CD8-positive, alpha-beta memory T cell (primary cell): ENCODE measurements around the gene YAF2. TPM values are rescaled to one million over a fixed set of nuclear protein-coding genes. Genes with fewer than 3 reads are reported as not detected.

Source experiments
- CTCF ChIA-PET: fragments of 350-600 bp; sonication (Branson Sonifier 250); formaldehyde crosslinking; loops from one replicate; lab custom pipeline; 2021; ENCODE audit warnings: antibody characterized with exemption; lab: Charles Lee
- POLR2A ChIA-PET: fragments of 350-600 bp; sonication (Branson Sonifier 250); formaldehyde crosslinking; loops from one replicate; lab custom pipeline; 2021; ENCODE audit warnings: antibody characterized with exemption; lab: Charles Lee
- DNase-seq, 5 donors: peaks; one replicate each; pipeline versions ENCODE4 v3.0.0 to v3.0.0-alpha.2; 2020 to 2022; ENCODE audit warnings: mixed read lengths in 1 of 5
- H3K27ac ChIP-seq: one replicate; pipeline ENCODE4 v1.7.0; 2013; ENCODE audit warnings: low read depth, mild to moderate bottlenecking, low read length, moderate library complexity
- H3K27me3 ChIP-seq: 2 replicates; pipeline ENCODE4 v1.7.0; 2013; ENCODE audit warnings: low read length, mild to moderate bottlenecking; ENCODE audit not compliant: insufficient read depth, poor library complexity, severe bottlenecking
- H3K36me3 ChIP-seq: 2 replicates; pipeline ENCODE4 v1.7.0; 2013; ENCODE audit warnings: mild to moderate bottlenecking, low read length, moderate library complexity; ENCODE audit not compliant: insufficient read depth
- H3K4me1 ChIP-seq: 2 replicates; pipeline ENCODE4 v1.7.0; 2013; ENCODE audit warnings: mild to moderate bottlenecking, low read length, moderate library complexity; ENCODE audit not compliant: insufficient read depth
- H3K4me3 ChIP-seq: 2 replicates; pipeline ENCODE4 v1.7.0; 2013; ENCODE audit warnings: mild to moderate bottlenecking, low read length
- H3K9me3 ChIP-seq: 2 replicates; pipeline ENCODE4 v1.7.0; 2013; ENCODE audit warnings: mild to moderate bottlenecking, low read length
- H3K27ac Mint-ChIP-seq, 8 donors: one replicate each; pipeline ENCODE4 v1.8.0; 2020 to 2021; ENCODE audit warnings: mixed read lengths in 8 of 8, mild to moderate bottlenecking in 6 of 8, inconsistent platforms in 3 of 8, moderate library complexity in 3 of 8
- H3K27me3 Mint-ChIP-seq, 2 donors: one replicate each; pipeline ENCODE4 v1.8.0; 2020 to 2021; ENCODE audit warnings: mixed read lengths in 2 of 2, mild to moderate bottlenecking in 1 of 2, moderate library complexity in 1 of 2
- H3K36me3 Mint-ChIP-seq, 3 donors: one replicate each; pipeline ENCODE4 v1.8.0; 2020 to 2021; ENCODE audit warnings: mixed read lengths in 3 of 3, inconsistent platforms in 1 of 3, mild to moderate bottlenecking in 1 of 3
- H3K4me1 Mint-ChIP-seq, 3 donors: one replicate each; pipeline ENCODE4 v1.8.0; 2020 to 2021; ENCODE audit warnings: mixed read lengths in 3 of 3, inconsistent platforms in 1 of 3, mild to moderate bottlenecking in 1 of 3
- H3K4me3 Mint-ChIP-seq, 7 donors: one replicate each; pipeline ENCODE4 v1.8.0; 2020 to 2021; ENCODE audit warnings: mixed read lengths in 7 of 7, mild to moderate bottlenecking in 6 of 7, moderate library complexity in 4 of 7, inconsistent platforms in 2 of 7
- H3K9me3 Mint-ChIP-seq, 5 donors: one replicate each; pipeline ENCODE4 v1.8.0; 2020 to 2022; ENCODE audit warnings: mixed read lengths in 5 of 5, mild to moderate bottlenecking in 3 of 5, moderate library complexity in 2 of 5, inconsistent platforms in 1 of 5
- polyA plus RNA-seq: library from polyadenylated mRNA; unstranded; fragments of 300-500 nt; fragmentation: Illumina TruSeq; gene quantifications from one replicate; pipeline ENCODE4 v1.2.3, GENCODE V29; 2021
- total RNA-seq, 2 experiments: library from RNA; stranded (reverse); gene quantifications; one replicate each; pipeline ENCODE4 v1.2.3, GENCODE V29; 2021

YAF2 gene
- total and polyA plus RNA-seq, 3 experiments from 2014 or later, result 26.3 to 37.8 (median 36.2) TPM

DNA sequence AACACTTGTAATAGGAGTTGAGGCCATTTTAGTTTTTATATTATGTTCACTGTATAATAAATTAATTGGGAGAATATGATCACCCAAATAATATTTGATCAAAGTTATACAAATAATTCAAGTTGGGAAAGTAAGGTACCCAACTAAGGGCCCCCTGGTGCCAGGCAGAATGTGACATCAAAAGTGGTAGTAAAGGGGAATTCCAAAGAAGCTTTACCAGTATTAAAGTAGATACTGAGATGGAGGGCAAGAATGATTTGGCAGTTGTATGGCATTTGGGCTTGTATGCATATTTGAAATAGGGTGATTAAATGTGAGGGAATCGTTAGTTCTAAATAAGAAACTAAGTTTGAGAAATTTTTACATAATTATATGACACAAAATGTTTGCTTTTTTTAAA is 111.1 kb downstream of the YAF2 start:
- POLR2A ChIA-PET, result no interaction called here

GRCh38 chr12:42125388-42125767 is 112.7 kb downstream of the YAF2 start:
- Mint-ChIP-seq H3K4me1 (peaks cover 14 to 33% (median 17%) of the 10 kb centered on the region in 3 donors), H3K9me3 (no peaks in the 10 kb centered on the region), H3K36me3 (peaks cover 0 to 6% (median 5%) of the 10 kb centered on the region in 3 donors), H3K4me3 (no peak overlapping the region), H3K27ac (no peak overlapping the region), H3K27me3 (no peaks in the 10 kb centered on the region)
- Histone ChIP-seq H3K4me3 (no peak overlapping the region), H3K27ac (no peak overlapping the region), H3K36me3 (no peaks in the 10 kb centered on the region), H3K27me3 (no peaks in the 10 kb centered on the region), H3K4me1 (no peaks in the 10 kb centered on the region), H3K9me3 (no peaks in the 10 kb centered on the region)
- ChIA-PET CTCF (interaction anchor here (1.3 kb wide), 1 partner anchor 20 kb away, joined by 4 read pairs; the partner anchor contains the start of gene GXYLT1), POLR2A (no interaction called here)
- DNase-seq, result no peak

More for the DNA sequence above, 111.1 kb downstream of the YAF2 start:
- Histone ChIP-seq H3K27me3 (no peaks in the 10 kb centered on the region), H3K27ac (no peak overlapping the region), H3K4me1 (no peaks in the 10 kb centered on the region), H3K9me3 (no peaks in the 10 kb centered on the region), H3K4me3 (no peak overlapping the region), H3K36me3 (no peaks in the 10 kb centered on the region)
- peaks cover 27 to 44% (median 33%) of the 10 kb centered on the region in 3 donors for H3K4me1 Mint-ChIP-seq
- CTCF ChIA-PET, result interaction anchor here (1.5 kb wide), 1 partner anchor 206 kb away, joined by 3 read pairs; no protein-coding TSS in a partner anchor
- H3K27me3 Mint-ChIP-seq, result no peaks in the 10 kb centered on the region
- no peak for DNase-seq
- H3K36me3 Mint-ChIP-seq, result peaks cover 0 to 2% (median 1%) of the 10 kb centered on the region in 3 donors
- no peak overlapping the region for H3K4me3 Mint-ChIP-seq
- H3K27ac Mint-ChIP-seq, result peak overlapping the region in 1 of 8 donors; percentile 21
- H3K9me3 Mint-ChIP-seq, result no peaks in the 10 kb centered on the region

GRCh38 chr12:42124764-42125387 is 113.2 kb downstream of the YAF2 start:
- no peak overlapping the region for H3K4me3 ChIP-seq
- ChIA-PET CTCF (no interaction called here), POLR2A (no interaction called here)
- no peaks in the 10 kb centered on the region for H3K36me3 ChIP-seq
- H3K27ac Mint-ChIP-seq, result no peak overlapping the region
- no peak overlapping the region for H3K4me3 Mint-ChIP-seq
- peaks cover 0 to 7% (median 6%) of the 10 kb centered on the region in 3 donors for H3K36me3 Mint-ChIP-seq
- no peaks in the 10 kb centered on the region for H3K4me1 ChIP-seq
- H3K27ac ChIP-seq, result no peak overlapping the region
- H3K27me3 Mint-ChIP-seq, result no peaks in the 10 kb centered on the region
- no peaks in the 10 kb centered on the region for H3K9me3 ChIP-seq
- DNase-seq, result no peak
- peaks cover 10 to 32% (median 16%) of the 10 kb centered on the region in 3 donors for H3K4me1 Mint-ChIP-seq
- no peaks in the 10 kb centered on the region for H3K9me3 Mint-ChIP-seq
- no peaks in the 10 kb centered on the region for H3K27me3 ChIP-seq

DNA sequence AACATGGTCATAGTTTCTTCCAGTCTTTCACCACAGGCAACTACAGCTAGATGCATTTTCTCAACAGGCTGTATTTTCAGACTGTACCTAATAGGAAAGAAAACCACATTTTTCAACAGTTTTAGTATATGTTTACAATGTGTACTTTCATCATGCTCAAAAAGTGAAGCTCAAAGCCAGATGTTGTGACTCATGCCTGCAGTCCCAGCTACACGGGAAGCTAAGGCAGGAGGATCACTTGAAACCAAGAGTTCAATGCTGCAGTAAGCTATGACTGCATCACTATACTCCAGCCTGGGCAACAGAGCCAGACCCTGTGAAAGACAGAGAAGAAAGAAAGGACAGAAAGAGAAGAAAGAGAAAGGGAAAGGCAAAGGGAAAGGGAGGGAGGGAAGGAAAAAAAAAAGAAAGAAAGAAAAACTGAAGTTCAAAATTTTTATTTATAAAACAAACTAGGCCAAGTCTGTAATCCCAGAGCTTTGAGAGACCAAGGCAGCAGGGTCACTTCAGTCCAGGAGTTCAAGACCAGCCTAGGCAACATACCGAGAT is 118.9 kb downstream of the YAF2 start:
- H3K36me3 Mint-ChIP-seq, result peaks cover 24 to 34% (median 26%) of the 10 kb centered on the region in 3 donors
- H3K4me3 Mint-ChIP-seq, result no peak overlapping the region
- CTCF ChIA-PET, result interaction anchor here (1.2 kb wide), 1 partner anchor 9 kb away, joined by 4 read pairs; no protein-coding TSS in a partner anchor
- peaks cover 7 to 19% (median 14%) of the 10 kb centered on the region in 3 donors for H3K4me1 Mint-ChIP-seq
- Histone ChIP-seq H3K27ac (no peak overlapping the region), H3K4me3 (no peak overlapping the region), H3K36me3 (peaks cover 11% of the 10 kb centered on the region), H3K4me1 (no peaks in the 10 kb centered on the region), H3K27me3 (no peaks in the 10 kb centered on the region), H3K9me3 (no peaks in the 10 kb centered on the region)
- no peaks in the 10 kb centered on the region for H3K27me3 Mint-ChIP-seq
- peak overlapping the region in 3 of 8 donors; percentile 15 to 77 (median 46) for H3K27ac Mint-ChIP-seq
- POLR2A ChIA-PET, result no interaction called here
- DNase-seq, result no peak
- H3K9me3 Mint-ChIP-seq, result peaks cover 0 to 3% (median 2%) of the 10 kb centered on the region in 5 donors

DNA sequence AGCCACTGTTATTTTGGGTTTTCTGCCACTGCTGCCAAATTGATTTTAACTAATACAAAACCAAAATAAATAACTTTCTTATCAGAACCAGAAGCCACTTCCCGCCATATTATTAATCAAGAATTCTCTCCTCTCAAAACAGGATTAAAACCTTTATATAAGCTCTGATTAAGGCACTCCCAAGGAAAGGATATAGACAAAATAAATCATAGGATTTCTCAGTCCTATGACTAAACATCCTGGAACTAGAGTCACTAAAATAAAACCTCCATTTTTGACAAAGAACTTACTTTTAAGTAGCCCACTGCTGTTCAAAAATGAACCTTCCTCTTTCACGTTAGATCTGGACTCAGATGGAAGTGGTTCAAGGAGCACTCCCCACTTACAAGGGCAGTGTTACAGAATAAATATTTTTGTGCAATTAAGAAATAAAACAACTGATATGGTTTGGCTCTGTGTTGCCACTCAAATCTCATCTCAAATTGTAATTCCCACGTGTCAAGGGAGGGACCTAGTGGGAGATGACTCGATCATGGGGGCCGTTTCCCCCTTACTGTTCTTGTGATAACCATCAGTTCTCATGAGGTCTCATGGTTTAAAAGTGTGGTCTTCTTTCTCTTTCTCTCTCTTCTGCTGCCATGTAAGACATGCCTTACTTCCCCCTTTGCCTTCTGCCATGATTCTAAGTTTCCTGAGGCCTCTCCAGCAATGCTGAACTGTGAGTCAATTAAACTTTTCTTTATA is 119.7 kb downstream of the YAF2 start:
- no peaks in the 10 kb centered on the region for H3K4me1 ChIP-seq
- peaks cover 11 to 19% (median 19%) of the 10 kb centered on the region in 3 donors for H3K4me1 Mint-ChIP-seq
- H3K4me3 ChIP-seq, result no peak overlapping the region
- H3K36me3 ChIP-seq, result peaks cover 11% of the 10 kb centered on the region
- no peak overlapping the region for H3K27ac ChIP-seq
- peaks cover 28 to 38% (median 31%) of the 10 kb centered on the region in 3 donors for H3K36me3 Mint-ChIP-seq
- DNase-seq, result no peak
- H3K27ac Mint-ChIP-seq, result peak overlapping the region in 2 of 8 donors; percentile 52 to 54
- no peaks in the 10 kb centered on the region for H3K27me3 Mint-ChIP-seq
- no peaks in the 10 kb centered on the region for H3K9me3 ChIP-seq
- ChIA-PET POLR2A (no interaction called here), CTCF (no interaction called here)
- no peaks in the 10 kb centered on the region for H3K27me3 ChIP-seq
- no peak overlapping the region for H3K4me3 Mint-ChIP-seq
- H3K9me3 Mint-ChIP-seq, result peaks cover 0 to 6% (median 5%) of the 10 kb centered on the region in 5 donors

- Mint-ChIP-seq H3K27ac (no peak overlapping the region), H3K9me3 (peaks cover 0 to 6% (median 2%) of the 10 kb centered on the region in 5 donors)
Observed at GRCh38 chr12:42109031-42109430, 129.0 kb downstream of the YAF2 start.

More at GRCh38 chr12:42109031-42109430, 129.0 kb downstream of the YAF2 start:
- no peak for DNase-seq
- H3K9me3 ChIP-seq, result no peaks in the 10 kb centered on the region
- no peaks in the 10 kb centered on the region for H3K27me3 Mint-ChIP-seq
- H3K36me3 Mint-ChIP-seq, result peaks cover 16 to 56% (median 21%) of the 10 kb centered on the region in 3 donors
- H3K4me3 ChIP-seq, result no peak overlapping the region
- H3K4me1 ChIP-seq, result no peaks in the 10 kb centered on the region
- POLR2A ChIA-PET, result no interaction called here
- H3K36me3 ChIP-seq, result no peaks in the 10 kb centered on the region
- no peaks in the 10 kb centered on the region for H3K27me3 ChIP-seq
- H3K4me1 Mint-ChIP-seq, result peaks cover 5 to 9% (median 5%) of the 10 kb centered on the region in 3 donors
- H3K27ac ChIP-seq, result no peak overlapping the region
- no peak overlapping the region for H3K4me3 Mint-ChIP-seq
- CTCF ChIA-PET, result no interaction called here
